OCI-LY3 (cell line): Measurements from ENCODE around the gene KRTAP4-16.
"Not testable (repeated sequence)": the region's sequence is repeated elsewhere in the genome, so short reads cannot be mapped to it uniquely, and the experiment has no call there.

Experiments used
- CTCF ChIP-seq: fragments of 200-600, 300-600 bp; sonication (generic); IDR thresholded peaks from 2 replicates; pipeline ENCODE4 v1.5.1; 2014; ENCODE audit warnings: antibody characterized with exemption, low read length, low read depth
- EZH2phosphoT487 ChIP-seq: fragments of 200-600 bp; shearing (Covaris generic); IDR thresholded peaks from 2 replicates; pipeline ENCODE4 v1.6.1; 2018; ENCODE audit warnings: antibody characterized with exemption, mixed run types, low read depth

- not testable (repeated sequence) for TF ChIP-seq CTCF, EZH2phosphoT487
Observed at GRCh38 chr17:41083427-41083826, 18.6 kb downstream of the KRTAP4-16 start.
